Mesodermal cell (in vitro differentiated cells): ENCODE data around the gene CRY1. TPM values are rescaled to one million over a fixed set of nuclear protein-coding genes. Genes with fewer than 3 reads are reported as not detected.

Experiments used
- H3K27ac ChIP-seq: 2 replicates; pipeline ENCODE4 v1.7.0; 2013; ENCODE audit warnings: mild to moderate bottlenecking, low read depth, low read length, moderate library complexity; ENCODE audit not compliant: severe bottlenecking
- H3K36me3 ChIP-seq: 2 replicates; pipeline ENCODE4 v1.7.1; 2013; ENCODE audit warnings: mild to moderate bottlenecking, low read length, moderate library complexity; ENCODE audit not compliant: control insufficient read depth, insufficient read depth
- H3K4me1 ChIP-seq: one replicate; pipeline ENCODE4 v1.7.1; 2013; ENCODE audit warnings: mild to moderate bottlenecking, low read length; ENCODE audit not compliant: insufficient read depth, control insufficient read depth, poor library complexity, severe bottlenecking
- H3K4me3 ChIP-seq: 2 replicates; pipeline ENCODE4 v1.7.0; 2013; ENCODE audit warnings: low read length, control low read depth, mild to moderate bottlenecking; ENCODE audit not compliant: insufficient read depth, poor library complexity, severe bottlenecking; ENCODE audit errors: extremely low read depth
- H3K9me3 ChIP-seq: 2 replicates; pipeline ENCODE4 v1.7.1; 2013; ENCODE audit warnings: mild to moderate bottlenecking, low read length, moderate library complexity; ENCODE audit not compliant: control insufficient read depth
- WGBS, 2 experiments: methylation state at CpG; one replicate each; pipeline ENCODE4 v1.1.5; 2013; ENCODE audit warnings: missing lambda C conversion rate in 2 of 2; ENCODE audit not compliant: insufficient coverage in 2 of 2; 5-methylcytosine and 5-hydroxymethylcytosine counted together
- polyA plus RNA-seq, 2 experiments: library from polyadenylated mRNA; stranded (reverse); fragments of 50-300 nt; gene quantifications; one replicate each; pipeline ENCODE4 v1.2.3, GENCODE V29; 2013

The CRY1 gene
- 26.7 TPM for polyA plus RNA-seq (2013, experiment 1 of 2)
- 23.1 TPM for polyA plus RNA-seq (2013, experiment 2 of 2)

DNA sequence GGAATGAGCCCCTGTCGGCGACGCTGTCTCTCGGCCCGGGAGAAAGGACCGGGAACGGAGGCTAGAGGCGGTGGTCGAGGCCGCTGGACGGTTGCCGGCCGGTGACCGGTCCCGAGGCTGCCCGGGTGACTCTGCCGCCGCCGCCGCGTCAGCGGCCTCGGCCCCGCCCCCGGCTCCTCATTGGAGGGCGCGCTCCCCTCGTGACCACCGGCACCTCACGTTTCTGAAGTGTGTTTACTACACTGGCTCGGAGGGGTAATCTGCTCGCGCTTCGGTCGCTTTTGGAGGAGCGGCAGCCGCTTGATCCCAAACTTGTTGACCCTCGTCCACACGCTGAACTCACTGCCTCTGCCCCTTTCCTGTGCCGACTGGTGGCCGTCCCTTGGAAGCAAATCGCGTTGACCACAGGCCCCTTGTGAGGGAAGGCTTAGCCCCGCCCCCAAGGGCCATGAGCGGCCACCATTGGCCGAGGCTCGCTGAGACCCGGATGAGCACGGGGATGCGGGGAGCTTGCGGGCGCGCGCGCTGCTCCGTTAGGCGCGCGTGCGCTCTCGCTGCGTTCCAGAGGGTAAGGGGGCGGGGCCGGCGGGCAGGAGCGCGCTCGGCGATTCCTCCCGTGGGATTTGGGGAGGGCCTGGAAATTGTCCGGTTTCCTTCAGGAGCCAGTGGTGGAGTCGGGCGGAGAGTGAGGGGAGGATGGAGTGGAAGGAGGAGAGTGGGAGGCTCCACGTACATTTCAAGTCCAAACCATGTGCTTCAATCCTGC, at the start of gene CRY1:
TSS of gene CRY1 (minus strand) at position 133 of the 766 bp plus-strand sequence. CDS start 588 bp downstream, outside the sequence.
- H3K4me3 ChIP-seq = peak within 1 kb of the TSS; percentile 89
- peaks cover 8% of the 10 kb centered on the region for H3K9me3 ChIP-seq
- H3K27ac ChIP-seq = peak within 1 kb of the TSS; percentile 100
- H3K4me1 ChIP-seq = peaks cover 8% of the 10 kb centered on the region
- WGBS, 2 experiments = 0% methylated on average over 46 to 49 of the region's 74 CpGs
- H3K36me3 ChIP-seq = no peaks in the 10 kb centered on the region

DNA sequence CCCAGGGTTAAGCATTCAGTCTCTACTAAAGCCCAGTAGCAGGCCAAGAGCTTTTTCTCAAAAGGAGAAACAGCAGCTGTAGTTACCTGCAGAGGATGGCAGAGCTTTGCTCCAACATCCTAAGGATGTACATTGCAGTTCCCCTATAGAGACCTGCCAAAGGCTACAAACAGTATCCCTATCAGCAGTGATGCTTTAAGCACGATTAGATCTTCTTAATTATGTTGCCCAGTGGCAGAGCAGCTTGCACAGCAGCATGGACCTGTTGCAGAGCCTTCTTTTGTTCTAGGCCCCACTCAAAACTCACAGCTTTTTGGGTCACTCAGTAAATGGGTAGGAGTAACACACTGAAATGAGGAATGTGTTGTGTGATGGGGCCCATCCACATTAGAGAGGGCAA, 46.4 kb upstream of the CRY1 start:
- H3K4me1 ChIP-seq = no peaks in the 10 kb centered on the region
- no peak overlapping the region for H3K27ac ChIP-seq
- 83 to 89% methylated on average over 1 of the region's 1 CpG for WGBS, 2 experiments
- H3K36me3 ChIP-seq = no peaks in the 10 kb centered on the region
- no peaks in the 10 kb centered on the region for H3K9me3 ChIP-seq
- no peak overlapping the region for H3K4me3 ChIP-seq

- Histone ChIP-seq H3K36me3 (no peaks in the 10 kb centered on the region), H3K9me3 (no peaks in the 10 kb centered on the region), H3K4me3 (no peak overlapping the region), H3K4me1 (no peaks in the 10 kb centered on the region), H3K27ac (no peak overlapping the region)
- no CpG with 5 or more reads among the region's 3 CpGs for WGBS, 2 experiments
Measured at GRCh38 chr12:107138990-107139389, 45.6 kb upstream of the CRY1 start.

DNA sequence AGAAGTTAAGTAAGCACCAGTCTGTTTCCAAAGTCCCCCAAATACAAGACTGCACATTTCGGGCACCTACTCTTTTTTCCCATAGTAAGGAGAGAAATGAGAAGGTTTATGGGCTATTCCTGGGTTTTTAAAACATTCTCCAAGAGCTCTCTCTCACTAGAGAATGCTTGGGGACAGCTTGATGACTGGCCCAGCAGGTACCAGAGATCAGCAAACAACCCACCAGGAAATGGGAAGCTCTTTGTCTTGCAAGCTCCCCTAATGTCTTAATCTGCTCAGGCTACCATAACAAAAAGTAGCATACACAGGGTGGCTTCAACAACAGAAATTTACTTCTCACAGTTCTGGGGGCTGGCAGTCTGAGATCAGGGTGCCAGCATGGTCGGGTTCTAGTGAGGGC, 41.8 kb upstream of the CRY1 start:
- Histone ChIP-seq H3K36me3 (no peaks in the 10 kb centered on the region), H3K27ac (no peak overlapping the region), H3K4me3 (no peak overlapping the region), H3K9me3 (no peaks in the 10 kb centered on the region), H3K4me1 (no peaks in the 10 kb centered on the region)
- 71 to 86% methylated on average over 1 of the region's 2 CpGs for WGBS, 2 experiments

DNA sequence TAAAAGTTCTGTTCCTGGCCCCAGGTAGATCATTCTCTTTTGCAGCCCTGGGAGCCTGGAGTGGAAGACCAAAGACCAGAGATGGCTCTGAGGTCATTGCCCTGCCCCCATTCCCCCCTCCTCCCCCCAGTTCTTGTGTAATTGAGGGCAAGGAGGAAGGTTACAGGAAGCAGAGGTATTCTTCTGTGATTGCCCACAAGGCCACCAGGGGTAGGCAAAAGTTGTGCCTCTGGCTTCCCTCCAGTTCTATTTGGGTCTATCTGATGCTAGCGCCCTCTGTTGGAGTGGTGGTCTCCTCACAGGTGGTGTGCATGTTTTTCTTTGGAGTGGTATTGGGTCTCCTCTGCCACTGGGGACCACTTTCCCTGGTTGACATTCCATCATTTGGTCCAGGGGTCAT, 41.2 kb upstream of the CRY1 start:
- no peaks in the 10 kb centered on the region for H3K4me1 ChIP-seq
- H3K36me3 ChIP-seq = no peaks in the 10 kb centered on the region
- H3K4me3 ChIP-seq = no peak overlapping the region
- WGBS, 2 experiments = 100% methylated on average over 1 of the region's 1 CpG
- H3K27ac ChIP-seq = no peak overlapping the region
- H3K9me3 ChIP-seq = no peaks in the 10 kb centered on the region

- H3K36me3 ChIP-seq = no peaks in the 10 kb centered on the region
- H3K9me3 ChIP-seq = no peaks in the 10 kb centered on the region
- no peak overlapping the region for H3K4me3 ChIP-seq
- H3K4me1 ChIP-seq = no peaks in the 10 kb centered on the region
- no peak overlapping the region for H3K27ac ChIP-seq
- 89 to 93% methylated on average over 3 of the region's 4 CpGs for WGBS, 2 experiments
Measured at GRCh38 chr12:107133462-107133861, 40.1 kb upstream of the CRY1 start.

- H3K36me3 ChIP-seq = no peaks in the 10 kb centered on the region
- H3K4me3 ChIP-seq = no peak overlapping the region
- 29 to 38% methylated on average over 6 of the region's 10 CpGs for WGBS, 2 experiments
- H3K27ac ChIP-seq = no peak overlapping the region
- H3K9me3 ChIP-seq = no peaks in the 10 kb centered on the region
- no peaks in the 10 kb centered on the region for H3K4me1 ChIP-seq
Measured at GRCh38 chr12:107131832-107132616, 38.7 kb upstream of the CRY1 start.

- H3K4me3 ChIP-seq = no peak overlapping the region
- H3K4me1 ChIP-seq = no peaks in the 10 kb centered on the region
- no peak overlapping the region for H3K27ac ChIP-seq
- H3K9me3 ChIP-seq = no peaks in the 10 kb centered on the region
- no peaks in the 10 kb centered on the region for H3K36me3 ChIP-seq
- WGBS, 2 experiments = 64 to 100% methylated on average over 1 to 2 of the region's 6 CpGs
Measured at GRCh38 chr12:107130830-107131611, 37.7 kb upstream of the CRY1 start.

- Histone ChIP-seq H3K27ac (no peak overlapping the region), H3K4me3 (no peak overlapping the region), H3K36me3 (no peaks in the 10 kb centered on the region), H3K4me1 (no peaks in the 10 kb centered on the region), H3K9me3 (no peaks in the 10 kb centered on the region)
- 80 to 83% methylated on average over 1 to 3 of the region's 7 CpGs for WGBS, 2 experiments
Measured at GRCh38 chr12:107129315-107129930, 36.1 kb upstream of the CRY1 start.
